Left lobe of liver (tissue), 2 donors: ENCODE data around the gene TMEM238. TPM values are rescaled to one million over a fixed set of nuclear protein-coding genes. Genes with fewer than 3 reads are reported as not detected.
"Not testable (repeated sequence)": the region's sequence is repeated elsewhere in the genome, so short reads cannot be mapped to it uniquely, and the experiment has no call there.

ENCODE experiments used
- ATAC-seq: fragments of 200-7000 bp; cut with Tn5 transposase; one replicate; pipeline ENCODE4 v1.9.1; 2020; ENCODE audit warnings: mild to moderate bottlenecking, moderate library complexity
- DNase-seq: peaks from one replicate; pipeline ENCODE4 v3.0.0-alpha.2; 2020; ENCODE audit warnings: low spot score
- total RNA-seq: library from RNA; stranded (reverse); gene quantifications from one replicate; pipeline ENCODE4 v1.2.1, GENCODE V29; 2021
- donor health status: DM: no; HTN: no; CAD: no; lungs with moderate emphysema.
- donor health status: DM: no; HTN: yes; CAD: no.

Gene TMEM238
- total RNA-seq, 1 donor from 2014 or later: 26.6 TPM

DNA sequence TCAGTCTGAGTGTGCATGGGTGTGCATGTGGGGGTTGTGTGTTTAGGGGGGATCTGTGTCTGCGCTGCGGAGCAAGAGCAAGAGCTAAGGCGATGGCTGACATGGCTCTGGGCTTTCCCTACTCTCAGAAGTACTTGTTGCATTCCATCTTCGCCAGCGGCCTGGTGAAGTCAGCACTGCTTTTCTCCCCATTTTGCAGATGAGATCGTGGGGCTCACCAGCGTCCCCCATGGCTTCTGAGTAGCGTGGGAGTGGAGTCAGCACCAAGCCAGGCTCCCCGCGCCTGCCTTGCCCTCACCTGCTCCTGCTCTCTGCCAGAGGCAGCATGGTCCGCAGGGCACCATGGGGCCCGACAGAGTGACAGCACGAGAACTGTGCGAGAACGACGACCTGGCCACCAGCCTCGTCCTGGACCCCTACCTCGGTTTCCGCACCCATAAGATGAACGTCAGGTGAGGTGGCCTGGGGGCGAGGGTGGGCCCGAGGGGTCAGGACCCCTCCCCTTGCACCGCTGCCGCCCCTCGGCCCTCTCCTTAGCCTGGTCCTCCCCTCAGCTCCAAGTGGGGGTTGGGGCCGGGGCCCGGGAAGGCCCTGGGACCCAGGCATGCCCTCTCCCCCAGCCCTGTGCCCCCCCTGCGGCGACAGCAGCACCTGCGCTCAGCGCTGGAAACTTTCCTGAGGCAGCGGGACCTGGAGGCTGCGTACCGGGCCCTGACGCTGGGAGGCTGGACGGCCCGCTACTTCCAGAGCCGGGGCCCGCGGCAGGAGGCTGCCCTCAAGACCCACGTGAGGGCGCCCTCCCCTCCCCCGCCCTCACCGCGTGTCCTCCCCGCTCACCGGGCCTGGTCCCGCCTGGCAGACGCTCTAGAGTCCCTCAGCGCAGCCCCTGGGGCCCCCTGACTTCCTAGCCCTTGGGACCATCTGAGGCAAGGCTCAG is 42.2 kb downstream of the TMEM238 start:
- DNase-seq: no peak
- ATAC-seq: no peak

GRCh38 chr19:55341171-55341588 is 42.9 kb downstream of the TMEM238 start:
- no peak for DNase-seq
- ATAC-seq: no peak

GRCh38 chr19:55340784-55341147 is 43.3 kb downstream of the TMEM238 start:
- ATAC-seq (no peak), DNase-seq (no peak)

GRCh38 chr19:55339889-55340783 is 44.0 kb downstream of the TMEM238 start:
- no peak for ATAC-seq
- peak; percentile 58 for DNase-seq

DNA sequence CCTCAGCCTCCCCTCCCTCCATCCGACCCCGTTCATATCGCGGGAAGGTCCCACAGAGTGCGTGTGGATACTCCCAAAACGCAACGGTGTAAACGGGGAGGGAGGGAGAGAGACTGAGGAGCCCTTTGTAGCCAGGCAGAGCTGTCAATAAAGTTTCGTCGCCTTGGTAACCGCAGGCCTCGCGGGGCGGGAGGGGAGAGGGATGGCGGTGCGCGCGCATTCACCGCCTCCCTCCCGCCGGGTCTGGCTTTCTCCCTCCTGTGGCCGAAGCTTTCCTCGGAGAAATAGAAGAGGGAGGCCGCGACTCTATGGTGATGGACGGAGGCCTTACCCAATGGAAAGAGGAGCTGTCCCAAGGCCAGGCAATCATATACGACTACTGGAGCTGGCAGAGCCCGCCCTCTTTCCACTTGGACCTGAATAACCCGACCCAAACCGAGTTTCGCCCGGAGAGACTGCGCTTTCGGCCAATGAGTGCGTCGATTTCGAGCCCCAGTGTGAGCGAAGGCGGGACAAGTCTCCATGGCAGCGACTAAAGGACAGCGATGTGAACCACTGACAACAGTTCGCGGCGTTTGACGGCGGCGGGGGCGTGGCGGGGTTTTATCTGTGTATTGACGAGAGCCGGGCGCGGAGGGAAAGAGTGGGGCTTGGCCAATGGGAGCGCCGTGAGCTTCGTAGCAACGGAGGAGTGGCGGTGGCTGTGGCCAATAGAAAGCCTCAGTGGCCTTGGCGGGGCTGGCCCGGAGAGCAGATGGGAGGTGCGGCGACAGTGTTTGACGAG is 44.8 kb downstream of the TMEM238 start, which contains the start of gene KMT5C:
Gene KMT5C, plus strand, starts transcription at position 772 of the 784 bp plus-strand sequence. CDS start 2,061 bp downstream, outside the sequence.
- peak; percentile 86 for ATAC-seq
- peak; percentile 100 for DNase-seq

DNA sequence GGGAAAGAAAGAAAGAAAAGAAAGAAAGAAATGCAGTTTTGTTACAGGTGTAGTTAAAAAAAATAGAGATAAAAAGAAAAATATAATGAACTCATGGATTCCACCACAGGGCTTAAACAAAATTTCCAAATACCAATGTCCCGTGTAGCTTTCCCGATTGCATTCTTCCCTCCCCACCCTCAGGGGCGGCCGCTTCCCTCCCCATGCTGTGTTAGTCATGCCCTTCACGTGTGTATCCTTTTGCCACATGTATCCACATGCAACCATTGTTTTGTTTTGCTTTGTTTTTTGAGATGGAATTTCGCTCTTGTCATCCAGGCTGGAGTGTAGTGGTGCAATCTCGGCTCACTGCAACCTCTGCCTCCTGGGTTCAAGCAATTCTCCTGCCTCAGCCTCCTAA is 48.0 kb downstream of the TMEM238 start:
- no peak for ATAC-seq
- DNase-seq: no peak

DNA sequence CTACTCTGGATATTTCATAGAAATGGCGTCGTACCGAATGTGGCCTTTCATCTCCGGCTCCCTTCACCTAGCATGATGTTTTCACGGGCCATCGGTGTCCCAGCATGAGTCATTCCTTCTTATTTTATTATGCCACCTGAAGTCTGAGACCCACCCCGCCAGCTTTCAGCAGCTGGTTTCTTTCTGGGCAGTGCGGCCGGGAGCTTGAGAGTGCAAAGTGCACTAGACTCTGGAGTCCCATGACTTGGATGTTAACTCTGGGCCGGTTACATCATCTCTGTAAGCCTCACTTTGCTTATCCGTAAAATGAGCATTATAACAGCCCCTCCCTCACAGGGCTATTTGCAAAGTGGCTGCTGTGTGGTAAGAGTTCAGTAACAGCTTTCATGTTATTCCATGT is 50.2 kb downstream of the TMEM238 start:
- ATAC-seq (peak; percentile 57), DNase-seq (no peak)

- not testable (repeated sequence) for ATAC-seq, DNase-seq
Observed at GRCh38 chr19:55329791-55330190, 54.3 kb downstream of the TMEM238 start.

Other genes starting within 250 kb of the TMEM238 start
- 0.18 TPM for gene TNNT1, start 235.1 kb downstream of the TMEM238 start, total RNA-seq
- gene TNNI3, start 226.6 kb downstream of the TMEM238 start, total RNA-seq: not detected
- gene DNAAF3, start 217.7 kb downstream of the TMEM238 start, total RNA-seq: 0.63 TPM
- 0.20 TPM for gene SYT5, start 204.0 kb downstream of the TMEM238 start, total RNA-seq
- 6.3 TPM for gene PTPRH, start 174.8 kb downstream of the TMEM238 start, total RNA-seq
- 15.5 TPM for gene TMEM86B, start 155.5 kb downstream of the TMEM238 start, total RNA-seq
- 30.3 TPM for gene PPP6R1, start 125.3 kb downstream of the TMEM238 start, total RNA-seq
- gene HSPBP1, start 104.2 kb downstream of the TMEM238 start, total RNA-seq: 15.7 TPM
- 0.55 TPM for gene BRSK1, start 100.3 kb downstream of the TMEM238 start, total RNA-seq
- gene TMEM150B, start 59.0 kb downstream of the TMEM238 start, total RNA-seq: 1.2 TPM
- gene KMT5C, start 44.4 kb downstream of the TMEM238 start, total RNA-seq: 4.5 TPM
- gene COX6B2, start 29.6 kb downstream of the TMEM238 start, total RNA-seq: not detected
- not detected for gene GARIN5B, start 21.0 kb downstream of the TMEM238 start, total RNA-seq
- not detected for gene IL11, start 13.8 kb downstream of the TMEM238 start, total RNA-seq
- not detected for gene TMEM190, start 7.5 kb downstream of the TMEM238 start, total RNA-seq
- 515 TPM for gene RPL28, start 1.6 kb upstream of the TMEM238 start, total RNA-seq
- 5.6 TPM for gene UBE2S, start 23.5 kb upstream of the TMEM238 start, total RNA-seq
- not detected for gene SHISA7, start 59.0 kb upstream of the TMEM238 start, total RNA-seq
- gene ISOC2, start 77.3 kb upstream of the TMEM238 start, total RNA-seq: 105 TPM
- not detected for gene C19orf85, start 80.5 kb upstream of the TMEM238 start, total RNA-seq
- gene ZNF628, start 92.3 kb upstream of the TMEM238 start, total RNA-seq: 5.3 TPM
- 4.6 TPM for gene NAT14, start 100.9 kb upstream of the TMEM238 start, total RNA-seq
- gene SSC5D, start 104.1 kb upstream of the TMEM238 start, total RNA-seq: 0.81 TPM
- not detected for gene SBK2, start 152.8 kb upstream of the TMEM238 start, total RNA-seq
- not detected for gene SBK3, start 161.3 kb upstream of the TMEM238 start, total RNA-seq
- gene ZNF579, start 196.6 kb upstream of the TMEM238 start, total RNA-seq: 4.5 TPM
- 6.7 TPM for gene FIZ1, start 215.2 kb upstream of the TMEM238 start, total RNA-seq
- gene ZNF524, start 216.0 kb upstream of the TMEM238 start, total RNA-seq: 13.2 TPM
- 8.1 TPM for gene ZNF865, start 221.4 kb upstream of the TMEM238 start, total RNA-seq
- gene ZNF784, start 240.3 kb upstream of the TMEM238 start, total RNA-seq: 5.3 TPM